ENCODE data around the gene OXNAD1.

- TF ChIP-seq EZH2 (IDR thresholded peaks at IDR 0.05; ENCODE audit: insufficient read depth, poor library complexity, severe bottlenecking) (no peak), EZH2phosphoT487 (IDR thresholded peaks at IDR 0.05; ENCODE audit: insufficient read depth, low read depth) (no peak)
Observed at GRCh38 chr3:16264708-16265454, at the start of gene OXNAD1, which contains the start of gene DPH3.

All from GM23248 (cell line).